ENCODE data around the gene NALCN.

The NALCN gene

DNA sequence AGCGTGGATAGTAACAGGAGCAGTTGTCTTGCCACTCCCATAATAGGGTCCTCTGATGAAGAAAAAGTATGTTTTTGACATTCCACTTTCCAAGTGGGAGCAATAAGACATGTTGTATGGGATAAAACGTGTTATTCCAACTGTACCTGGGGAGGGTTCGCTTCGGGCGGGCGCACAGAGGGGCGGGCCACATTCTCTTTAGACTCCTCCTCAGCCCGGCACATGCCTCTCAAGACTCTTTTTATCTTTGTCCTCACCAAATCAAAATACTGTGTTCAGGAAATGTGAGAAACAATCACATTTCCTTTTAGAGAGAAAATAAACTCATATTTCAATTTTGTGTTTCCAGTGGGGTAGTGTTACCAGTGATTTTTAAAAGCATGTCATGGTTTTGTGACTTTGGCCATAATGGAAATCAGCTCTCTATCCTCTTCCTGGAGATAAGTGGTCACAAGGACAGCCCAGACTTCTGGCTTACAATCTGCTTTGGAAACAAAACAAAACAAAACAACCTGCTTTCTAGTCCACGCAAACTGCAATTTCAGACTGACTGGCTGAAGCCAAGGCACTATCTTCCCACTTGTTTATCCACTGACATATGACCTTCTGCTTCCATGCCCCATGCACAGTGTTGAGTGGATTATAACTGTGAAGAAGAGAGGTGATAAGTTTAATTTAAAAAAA is 276.1 kb downstream of the NALCN start:
- H3K4me3 ChIP-seq (ENCODE audit: low read depth, low read length): no peak overlapping the region

DNA sequence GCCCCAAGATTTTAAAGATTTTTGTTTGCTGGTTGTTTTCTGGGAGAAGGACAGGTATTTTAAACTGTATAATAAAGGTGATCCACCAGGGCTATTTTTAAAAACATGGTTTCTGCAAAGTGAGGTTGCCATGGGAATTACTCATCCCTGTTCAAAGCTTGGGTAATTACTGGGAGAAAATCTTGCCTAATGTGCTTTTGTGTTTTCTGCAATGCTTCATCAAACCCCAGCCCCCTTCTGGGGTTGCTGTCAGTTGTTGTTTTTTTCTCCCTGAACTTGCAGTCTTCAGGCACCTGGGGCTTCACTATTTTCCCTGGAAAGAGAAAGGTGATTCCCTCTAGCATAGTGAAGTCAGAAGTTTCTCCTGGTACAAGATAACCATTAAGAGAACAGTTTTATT is 277.2 kb downstream of the NALCN start:
- no peak overlapping the region for H3K4me3 ChIP-seq (ENCODE audit: low read depth, low read length)

DNA sequence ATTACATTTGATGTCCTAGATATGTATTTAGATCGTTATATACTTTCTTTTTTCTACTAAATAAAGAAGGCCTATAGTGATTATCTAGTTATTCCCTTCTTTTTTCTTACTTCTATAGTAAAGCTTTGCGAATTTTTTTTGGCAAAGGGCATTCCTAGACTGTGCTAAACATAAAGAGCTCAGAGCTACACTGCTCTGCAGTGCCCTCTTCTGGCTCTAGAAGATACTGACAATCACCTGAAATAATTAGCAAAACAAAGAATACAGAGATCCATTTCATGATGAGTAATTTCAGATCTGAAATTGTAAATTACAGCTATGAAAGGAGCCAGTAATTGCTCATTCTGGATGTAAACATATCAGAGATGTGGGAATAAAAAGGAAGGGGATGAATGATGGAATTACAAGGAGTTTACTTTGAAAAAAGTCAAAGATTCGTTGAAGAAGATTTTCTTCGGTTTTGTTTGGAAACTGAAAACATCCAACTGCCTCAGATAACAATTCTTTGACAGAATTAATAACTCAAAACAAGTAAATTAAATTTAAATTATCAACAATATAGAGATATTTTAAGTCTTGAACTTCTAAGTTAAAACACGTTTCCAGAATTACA is 288.5 kb downstream of the NALCN start:
- H3K4me3 ChIP-seq (ENCODE audit: low read depth, low read length): no peak overlapping the region

DNA sequence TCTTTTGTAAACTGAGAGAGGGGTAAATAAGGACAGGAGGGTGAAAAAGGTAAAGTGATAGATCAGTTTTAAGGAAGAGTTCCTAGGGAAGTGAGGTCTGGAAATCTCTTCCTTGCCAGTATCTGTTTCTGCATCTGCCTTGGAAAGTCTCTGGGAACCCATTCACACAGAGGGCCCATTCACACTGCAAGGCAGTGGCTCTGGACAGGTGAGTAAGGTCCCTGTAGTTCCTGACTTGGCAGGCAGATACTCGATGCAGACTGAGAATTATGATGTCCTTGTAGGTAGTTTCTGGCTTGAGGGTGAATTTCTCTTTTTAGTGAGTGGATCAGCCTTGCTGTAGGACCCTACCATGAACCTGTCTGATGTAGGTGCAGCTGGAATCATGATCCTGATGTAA is 293.3 kb downstream of the NALCN start:
- no peak overlapping the region for H3K4me3 ChIP-seq (ENCODE audit: low read depth, low read length)

DNA sequence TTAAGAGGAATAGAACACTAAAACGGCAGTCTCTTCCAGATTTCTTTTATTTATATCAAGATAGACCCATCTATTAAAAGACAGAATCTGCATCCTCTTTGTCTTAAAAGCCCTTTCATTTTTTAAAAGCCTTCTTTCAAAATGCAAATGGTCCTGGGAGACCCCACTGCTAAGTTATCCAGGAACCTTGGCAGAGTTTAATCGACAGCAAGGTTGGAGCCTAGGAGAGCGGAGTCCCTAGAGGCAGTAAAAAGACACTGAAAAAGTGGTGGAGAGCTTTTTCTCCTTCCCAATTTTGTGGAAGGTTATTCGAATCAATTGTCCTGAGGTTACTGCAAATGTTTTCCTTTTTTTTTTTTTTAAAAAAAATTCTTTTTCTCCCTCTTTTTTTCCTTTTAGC is 294.7 kb downstream of the NALCN start:
- H3K4me3 ChIP-seq (ENCODE audit: low read depth, low read length): no peak overlapping the region

DNA sequence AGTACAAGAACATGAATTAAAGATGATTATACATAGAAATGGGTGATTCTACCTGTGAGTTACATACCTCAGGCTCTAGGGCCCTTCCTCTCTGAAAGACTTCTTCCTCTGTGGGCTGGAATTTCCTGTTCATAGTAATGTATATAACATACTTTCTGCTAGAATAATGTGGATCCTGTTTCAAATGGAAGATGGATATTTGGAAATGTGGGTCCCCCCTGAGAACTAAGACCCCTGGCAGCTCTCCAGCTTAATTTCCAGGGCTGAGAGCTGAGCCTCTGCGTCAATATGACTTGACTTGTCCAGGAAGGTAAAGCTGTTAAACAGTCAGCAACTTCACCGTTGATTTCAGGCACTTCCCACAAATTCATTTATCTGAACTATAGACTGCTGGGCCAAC is 296.3 kb downstream of the NALCN start:
- H3K4me3 ChIP-seq (ENCODE audit: low read depth, low read length): no peak overlapping the region

DNA sequence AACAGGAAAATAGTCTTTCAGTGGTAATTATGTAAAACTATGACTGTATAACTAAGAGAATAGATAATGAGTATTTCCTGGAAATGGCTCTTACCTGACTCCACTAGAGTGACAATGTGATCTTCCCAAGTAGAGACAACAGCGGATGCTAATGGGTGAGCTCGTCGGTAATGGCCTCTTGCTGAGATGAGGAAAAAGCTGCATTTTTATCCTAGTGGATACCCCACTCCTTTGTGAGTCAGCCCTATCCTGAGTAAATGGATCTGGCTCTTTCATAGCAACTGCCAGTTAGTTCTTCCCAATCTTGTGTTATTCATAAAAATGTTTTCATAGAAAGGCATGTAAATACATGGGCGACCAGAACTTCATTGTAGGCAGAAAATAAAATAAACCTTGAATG is 299.5 kb downstream of the NALCN start:
- H3K4me3 ChIP-seq (ENCODE audit: low read depth, low read length): no peak overlapping the region

DNA sequence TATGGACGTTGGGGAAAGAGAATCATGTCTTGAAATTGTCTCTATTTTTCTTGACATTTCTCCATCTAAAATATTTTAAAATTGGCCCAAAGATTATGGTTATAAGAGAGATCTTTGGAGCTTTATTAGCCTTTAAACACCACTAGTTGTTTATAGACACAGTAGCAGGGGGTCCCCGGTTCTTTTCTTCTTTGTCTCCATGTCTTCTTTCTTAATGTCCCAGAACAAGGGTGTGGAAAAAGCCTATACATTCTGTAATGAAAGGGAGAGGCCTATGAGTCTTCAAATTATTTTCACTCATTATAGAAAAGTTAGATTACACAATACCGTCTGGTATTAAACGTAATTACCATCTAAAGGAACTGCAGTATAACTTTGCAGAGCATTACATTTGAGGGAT is 300.0 kb downstream of the NALCN start:
- H3K4me3 ChIP-seq (ENCODE audit: low read depth, low read length): no peak overlapping the region

DNA sequence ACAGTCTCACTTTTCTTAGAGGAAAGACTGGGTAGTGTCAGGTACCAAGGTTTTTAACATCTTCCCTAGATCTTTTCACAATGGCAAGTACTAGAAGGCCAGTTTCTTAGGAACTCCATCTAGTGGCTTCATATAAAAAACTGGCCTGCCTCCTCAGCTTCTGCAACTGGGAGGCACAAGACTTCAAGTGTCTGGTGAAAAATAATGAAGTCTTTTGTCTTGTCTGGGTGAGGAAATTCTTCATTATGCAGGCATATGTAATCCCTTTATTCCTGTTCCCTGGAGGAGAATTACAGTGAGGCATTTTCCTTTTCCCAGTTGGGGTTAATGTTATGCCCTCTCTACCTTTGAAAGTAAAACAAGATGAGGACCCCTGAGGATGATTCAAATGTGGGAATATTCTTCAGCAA is 300.5 kb downstream of the NALCN start:
- no peak overlapping the region for H3K4me3 ChIP-seq (ENCODE audit: low read depth, low read length)

DNA sequence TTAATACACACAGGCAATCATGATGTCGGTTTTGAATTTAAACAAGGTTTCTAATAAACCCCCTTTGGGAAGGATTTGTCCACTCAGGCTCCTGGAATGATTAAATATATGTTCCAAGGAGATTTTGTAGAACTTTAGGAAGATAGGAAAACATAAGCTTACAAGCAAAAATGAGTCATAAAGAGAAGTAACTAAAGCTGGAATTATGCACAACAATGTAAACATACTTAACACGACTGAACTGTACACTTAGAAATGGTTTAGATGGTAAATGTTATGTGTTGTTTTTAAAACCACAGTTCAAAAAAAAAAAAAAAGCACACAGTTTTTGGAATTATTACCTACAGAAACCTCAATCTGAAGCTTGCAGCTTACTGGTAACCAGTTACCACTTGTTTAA is 304.4 kb downstream of the NALCN start:
- H3K4me3 ChIP-seq (ENCODE audit: low read depth, low read length): no peak overlapping the region

DNA sequence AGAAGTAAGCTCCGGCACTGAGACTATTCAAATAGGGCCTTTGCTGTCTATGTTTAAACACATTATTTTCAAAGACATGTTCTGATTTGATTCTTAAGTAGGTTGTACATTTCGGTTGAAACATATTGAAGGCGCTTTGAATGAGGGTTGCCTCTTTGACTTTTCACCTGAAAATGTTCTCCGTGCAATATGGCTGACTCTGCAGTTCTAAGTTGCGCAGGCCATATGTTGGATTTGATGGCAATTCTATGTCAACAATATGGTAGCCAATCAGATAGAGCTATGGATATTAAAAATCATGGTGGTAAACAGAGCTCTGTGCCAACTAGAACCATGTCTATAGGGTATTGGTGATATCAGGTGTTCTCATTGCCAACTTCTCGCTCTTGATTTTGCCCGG is 307.3 kb downstream of the NALCN start:
- no peak overlapping the region for H3K4me3 ChIP-seq (ENCODE audit: low read depth, low read length)

DNA sequence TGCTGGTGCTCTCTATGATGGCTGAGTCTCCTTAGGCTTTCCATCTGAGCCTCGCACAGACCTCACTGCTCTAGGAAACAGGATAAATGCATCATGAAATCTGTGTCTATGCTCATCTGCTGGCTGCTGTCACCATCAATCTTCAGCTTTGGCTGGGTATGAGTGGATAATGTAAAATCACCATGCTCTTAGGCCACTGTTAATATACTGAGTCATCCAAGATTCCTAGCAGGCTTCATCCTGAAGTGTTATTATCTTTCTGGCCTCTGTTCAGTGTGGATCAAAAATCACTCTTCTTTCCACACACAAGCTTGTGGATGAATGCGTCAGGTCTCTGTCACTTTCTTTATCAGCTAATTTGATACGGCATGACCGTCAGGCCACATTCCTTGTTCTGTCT is 317.4 kb downstream of the NALCN start:
- no peak overlapping the region for H3K4me3 ChIP-seq (ENCODE audit: low read depth, low read length)

DNA sequence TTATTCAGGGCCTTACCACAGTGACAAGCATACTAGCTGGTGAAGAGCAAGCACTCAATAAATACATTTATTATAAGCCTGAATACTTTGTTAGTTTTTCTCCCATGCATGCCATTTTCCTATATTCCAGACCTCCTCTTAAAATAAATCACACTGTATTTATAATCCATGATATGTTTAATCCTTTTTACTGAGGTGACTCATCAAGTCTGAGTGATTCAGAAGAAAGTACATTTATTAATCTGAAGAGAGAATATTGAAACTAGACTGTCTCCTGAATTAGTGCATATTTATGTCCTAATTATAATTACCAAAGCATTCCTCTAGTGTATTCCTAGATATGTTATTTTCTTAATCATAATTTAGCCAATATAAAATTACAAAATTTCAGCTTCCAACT is 323.3 kb downstream of the NALCN start:
- no peak overlapping the region for H3K4me3 ChIP-seq (ENCODE audit: low read depth, low read length)

DNA sequence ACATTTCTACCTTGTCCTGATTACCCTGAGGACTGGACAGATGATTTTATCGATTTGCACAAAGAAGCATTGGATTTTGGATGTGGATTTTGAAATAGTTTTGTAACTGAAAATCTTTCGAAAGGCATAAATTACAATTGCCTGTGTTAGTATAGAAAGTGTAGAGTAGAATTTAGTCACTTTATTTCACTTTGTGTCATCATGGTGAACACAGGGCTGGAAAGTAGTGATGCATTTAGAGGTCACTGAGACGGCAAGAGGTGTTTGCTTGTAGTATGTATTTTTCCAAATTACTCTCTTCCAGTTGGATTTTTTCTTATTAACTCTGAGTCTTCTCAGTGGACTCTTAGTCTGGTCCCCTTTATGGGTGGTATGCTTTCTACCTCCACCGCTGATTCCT is 326.0 kb downstream of the NALCN start:
- H3K4me3 ChIP-seq (ENCODE audit: low read depth, low read length): no peak overlapping the region

DNA sequence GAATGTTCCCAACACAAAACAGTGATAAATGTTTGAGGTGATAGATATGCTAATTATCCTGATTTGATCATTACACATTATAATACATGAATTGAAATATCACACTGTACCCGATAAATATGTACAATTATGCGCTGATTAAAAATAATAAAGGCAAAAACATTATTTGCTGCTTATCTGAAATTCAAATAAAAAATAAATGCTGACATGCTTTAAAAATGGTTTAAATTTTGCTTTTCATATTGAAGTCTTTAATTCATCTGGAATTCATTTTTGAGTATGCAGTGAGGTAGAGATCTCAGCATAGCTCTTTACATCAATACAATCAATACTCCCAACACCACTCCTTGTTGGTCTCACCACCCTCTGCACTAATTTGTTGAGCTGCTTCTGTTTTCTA is 330.8 kb downstream of the NALCN start:
- no peak overlapping the region for H3K4me3 ChIP-seq (ENCODE audit: low read depth, low read length)

DNA sequence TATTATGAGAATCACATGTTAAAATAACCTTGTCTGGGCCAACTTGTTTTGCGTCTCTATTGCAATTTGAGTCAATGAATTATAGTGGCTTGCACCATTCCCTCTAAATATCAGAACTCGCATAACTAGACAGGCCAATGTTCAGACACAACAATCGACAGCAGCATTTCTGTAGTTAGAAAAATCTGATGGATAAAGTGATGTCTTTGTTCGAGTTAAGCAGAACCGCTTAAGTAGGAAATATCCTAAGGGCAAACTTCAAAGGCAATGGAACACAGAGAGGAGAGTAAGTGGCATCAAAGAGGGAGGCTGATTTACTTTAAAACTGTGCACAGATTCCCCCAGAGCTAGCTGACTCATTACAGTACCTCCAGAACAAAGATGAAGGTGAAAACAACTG is 333.9 kb downstream of the NALCN start:
- no peak overlapping the region for H3K4me3 ChIP-seq (ENCODE audit: low read depth, low read length)

DNA sequence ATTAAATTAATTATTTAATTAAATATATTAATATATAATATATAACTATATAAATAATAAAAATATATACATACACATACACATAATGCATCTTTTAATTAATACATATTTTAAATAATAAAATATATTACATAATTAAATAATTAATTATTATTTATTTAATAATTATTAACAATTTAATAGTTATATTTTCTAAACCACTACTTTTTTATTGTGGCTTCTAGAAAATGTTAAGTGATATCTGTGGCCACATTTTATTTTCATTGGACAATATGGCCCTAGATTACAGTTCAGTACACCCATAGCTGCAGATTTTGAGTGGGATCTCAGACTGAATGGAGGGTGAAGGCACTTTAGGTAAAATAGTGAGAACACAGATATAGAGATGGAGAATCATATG is 335.7 kb downstream of the NALCN start:
- H3K4me3 ChIP-seq (ENCODE audit: low read depth, low read length): no peak overlapping the region

DNA sequence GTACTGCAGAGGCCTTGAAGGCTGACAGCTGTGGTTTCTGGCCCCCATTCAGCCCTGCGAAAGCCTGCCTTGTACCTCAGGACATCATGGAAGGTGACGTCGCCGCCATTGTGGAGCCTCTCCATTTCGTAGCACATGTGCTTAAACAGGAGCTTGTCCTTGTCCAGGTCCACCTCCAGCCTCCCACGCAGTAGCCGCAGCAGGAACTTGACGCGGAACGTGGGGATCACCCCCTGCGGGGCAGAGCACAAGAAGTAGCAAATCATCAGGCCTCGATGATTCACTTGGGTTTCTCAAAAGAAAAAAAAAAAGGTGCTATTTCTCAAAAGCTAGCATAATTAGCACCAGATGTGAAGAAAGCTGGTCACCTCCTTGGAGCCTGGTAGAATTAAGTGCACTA is 351.0 kb downstream of the NALCN start:
- no peak overlapping the region for H3K4me3 ChIP-seq (ENCODE audit: low read depth, low read length)

DNA sequence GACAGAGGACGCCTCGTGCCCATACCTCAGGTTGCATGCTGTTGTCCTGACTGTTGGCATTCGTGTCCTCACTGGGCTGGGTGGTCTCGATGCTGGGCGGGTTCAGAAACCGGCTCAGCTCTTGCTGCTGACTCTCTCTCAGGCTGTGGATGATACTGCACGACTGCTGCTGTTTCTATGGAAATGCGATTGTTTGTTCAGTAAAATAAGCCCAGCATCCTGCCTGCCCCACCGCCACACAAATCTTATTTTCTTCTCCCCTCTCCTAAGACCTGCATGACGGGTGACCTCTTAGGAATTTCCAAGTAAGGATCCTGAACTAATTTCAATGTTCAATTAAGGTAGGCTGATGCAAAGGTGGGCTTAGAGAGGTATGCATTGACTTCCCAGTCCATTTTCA is 356.5 kb downstream of the NALCN start:
- H3K4me3 ChIP-seq (ENCODE audit: low read depth, low read length): no peak overlapping the region

DNA sequence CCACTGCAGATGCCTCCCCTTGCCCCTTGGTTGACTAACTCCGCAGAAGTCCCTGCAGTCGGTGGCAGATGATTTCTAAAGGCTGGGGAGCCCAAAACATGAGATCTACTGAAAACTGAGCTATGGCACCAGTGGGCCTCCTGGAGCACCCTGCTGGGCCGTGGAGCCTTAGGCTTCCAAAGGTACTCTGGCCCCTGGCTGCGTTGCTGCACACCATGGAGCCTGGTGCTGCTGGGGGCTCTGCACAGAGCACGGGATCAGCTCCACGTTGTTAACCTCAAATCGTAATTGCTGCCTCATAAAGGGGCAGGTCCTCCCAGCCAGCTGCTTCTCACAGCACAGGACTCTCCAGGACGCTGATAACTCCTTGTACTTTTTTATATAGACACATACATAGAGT is 357.5 kb downstream of the NALCN start:
- no peak overlapping the region for H3K4me3 ChIP-seq (ENCODE audit: low read depth, low read length)

DNA sequence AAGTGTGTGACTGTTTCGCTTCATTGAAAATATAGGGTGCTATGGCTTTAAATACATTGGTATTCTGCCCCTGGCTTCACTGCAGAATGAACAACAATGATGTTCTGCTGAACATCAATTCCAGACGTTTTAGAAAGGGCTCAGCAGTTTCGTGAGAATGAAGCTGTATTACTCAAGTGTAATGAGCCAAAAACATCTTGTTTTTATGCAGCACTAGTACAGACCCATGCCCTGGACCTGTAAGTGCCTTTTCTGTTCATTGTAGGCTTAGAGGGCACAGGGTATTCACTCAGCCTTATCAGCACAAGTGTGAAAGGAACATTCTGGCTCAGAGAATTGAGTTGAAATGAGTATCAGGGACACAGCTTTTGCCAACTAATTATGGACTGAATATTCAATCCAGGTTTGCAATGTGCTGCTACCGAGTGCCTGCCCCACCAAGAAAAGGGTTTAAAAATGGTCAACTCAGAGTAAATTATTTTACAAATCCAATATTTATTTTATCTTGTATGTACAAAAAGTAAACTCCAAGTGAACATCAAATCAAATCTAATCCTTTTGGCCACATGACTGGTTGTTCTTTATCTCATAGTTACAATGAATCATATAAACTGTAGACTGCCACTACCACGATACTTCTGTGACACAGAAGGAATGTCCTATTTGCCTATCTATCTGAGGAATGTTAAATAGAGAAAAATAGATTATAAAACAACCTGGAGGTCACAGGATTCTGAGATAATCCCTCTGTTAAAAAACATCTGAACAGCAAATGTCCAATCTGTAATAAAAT is 362.8 kb downstream of the NALCN start:
- no peak overlapping the region for H3K4me3 ChIP-seq (ENCODE audit: low read depth, low read length)

DNA sequence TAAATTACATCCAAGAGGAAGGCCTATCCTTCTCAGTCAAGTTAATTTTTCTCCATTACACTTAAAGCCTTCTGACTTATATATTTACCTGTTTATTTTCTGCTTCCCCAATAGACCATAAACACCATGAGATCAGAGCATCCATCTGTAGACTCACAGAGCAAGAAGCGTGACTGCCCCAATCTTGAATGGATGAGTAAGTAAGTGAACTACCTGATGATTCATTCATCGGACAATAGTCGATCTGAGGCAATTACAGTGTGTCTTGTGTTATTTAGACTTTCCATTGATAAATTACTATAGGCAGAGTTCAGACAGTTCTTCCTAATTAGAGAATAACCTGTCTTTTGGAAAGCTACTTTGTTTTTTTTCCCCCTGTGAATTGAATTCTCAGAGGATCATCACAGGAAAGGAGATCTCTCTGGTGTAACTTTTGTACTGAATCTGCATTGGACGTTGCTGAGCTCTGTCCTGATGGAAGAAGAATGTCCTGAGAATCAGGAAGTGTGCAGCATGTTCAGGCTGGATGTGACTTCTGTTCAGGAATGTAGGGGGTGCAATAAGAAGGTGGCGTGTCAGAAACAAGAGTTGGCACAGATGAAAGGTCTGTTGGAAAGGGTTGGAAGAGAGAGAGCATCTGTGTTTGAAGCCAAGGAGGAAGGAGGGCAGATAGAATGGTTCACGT is 367.0 kb downstream of the NALCN start:
- H3K4me3 ChIP-seq (ENCODE audit: low read depth, low read length): no peak overlapping the region

Measured in iPS-11a (cell line).